VCaP (cell line): ENCODE data around the gene NGEF.

Experiments used
- H3K27ac ChIP-seq: fragments of 450-650 bp; 2 replicates; pipeline ENCODE4 v1.5.1; 2017
- CTCF ChIP-seq: fragments of 450-650 bp; conservative IDR thresholded peaks from 2 replicates; pipeline ENCODE4 v1.5.1; 2017; ENCODE audit warnings: mild to moderate bottlenecking, moderate library complexity

NGEF gene

GRCh38 chr2:232970051-232970450 lies 43.0 kb downstream of the NGEF start:
- H3K27ac ChIP-seq: no peak overlapping the region
- TF ChIP-seq CTCF: no peak

DNA sequence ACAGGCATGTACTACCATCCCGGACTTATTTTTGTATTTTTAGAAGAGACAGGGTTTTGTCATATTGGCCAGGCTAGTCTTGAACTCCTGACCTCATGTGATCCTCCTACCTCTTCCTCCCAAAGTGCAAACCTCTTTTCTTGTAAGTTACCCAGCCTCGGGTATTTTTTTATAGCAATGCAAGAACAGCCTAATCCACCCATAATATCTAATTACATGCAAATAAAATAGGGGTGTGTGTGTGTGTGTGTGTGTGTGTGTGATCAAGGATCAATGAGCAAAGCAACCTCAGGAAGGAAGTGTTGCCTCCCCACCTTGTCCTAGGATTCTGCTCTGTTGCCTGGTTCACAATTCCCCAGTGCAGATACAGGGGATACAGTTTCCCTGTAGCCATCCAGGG lies 45.6 kb downstream of the NGEF start:
- no peak for TF ChIP-seq CTCF
- no peak overlapping the region for H3K27ac ChIP-seq

DNA sequence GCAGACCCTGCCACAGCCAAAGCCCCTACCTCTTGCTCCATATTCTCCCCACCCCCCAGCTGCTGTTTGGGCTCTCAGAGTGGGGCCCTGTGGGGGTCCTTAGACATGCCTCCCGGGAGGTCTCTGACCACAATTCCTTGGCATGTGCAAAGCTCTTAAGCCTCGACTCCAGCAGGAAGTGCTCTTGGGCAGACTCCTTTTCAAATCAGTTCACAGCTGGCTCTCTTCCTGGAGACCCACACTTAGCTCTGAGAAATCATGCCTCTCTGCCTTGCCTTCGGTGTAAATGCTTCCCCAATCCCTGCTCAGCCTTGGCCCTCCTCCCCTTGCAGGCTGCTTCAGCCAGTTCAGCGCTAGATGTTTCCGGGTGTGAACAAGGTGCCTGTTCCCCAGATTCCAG lies 46.9 kb downstream of the NGEF start:
- H3K27ac ChIP-seq: no peak overlapping the region
- TF ChIP-seq CTCF: no peak

- no peak for TF ChIP-seq CTCF
- H3K27ac ChIP-seq: no peak overlapping the region
Observed at GRCh38 chr2:232963913-232964312, 49.1 kb downstream of the NGEF start.

DNA sequence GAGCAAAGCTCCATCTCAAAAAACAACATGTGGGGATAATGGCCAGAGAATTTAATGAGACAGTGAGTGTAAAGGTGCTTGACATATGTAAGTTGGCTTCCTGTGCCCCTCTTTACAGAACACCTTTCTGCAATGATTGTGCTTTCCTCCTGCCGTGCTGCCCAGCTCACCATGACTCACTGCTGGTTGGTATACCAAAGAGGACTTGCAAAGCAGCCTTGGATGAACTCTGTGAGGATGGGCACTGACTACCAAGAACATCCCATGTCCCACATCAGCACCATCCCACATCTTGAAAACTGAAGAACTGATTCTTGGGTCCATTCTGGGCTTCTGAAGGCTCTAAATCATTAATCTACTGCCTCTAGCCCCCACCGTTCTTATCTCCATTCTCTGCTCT lies 52.2 kb downstream of the NGEF start:
- H3K27ac ChIP-seq: no peak overlapping the region
- no peak for TF ChIP-seq CTCF

- H3K27ac ChIP-seq: no peak overlapping the region
- no peak for TF ChIP-seq CTCF
Observed at GRCh38 chr2:232959139-232959538, 53.9 kb downstream of the NGEF start.

- TF ChIP-seq CTCF: no peak
- H3K27ac ChIP-seq: no peak overlapping the region
Observed at GRCh38 chr2:232957657-232958090, 55.4 kb downstream of the NGEF start.

- no peak overlapping the region for H3K27ac ChIP-seq
- TF ChIP-seq CTCF: no peak
Observed at GRCh38 chr2:232955856-232956255, 57.2 kb downstream of the NGEF start.
